Activated T-helper 1 cell treated with Interleukin-2 at 50 U/mL for 16 hours (primary cell): ENCODE results near the gene KCTD8.

Experiments used
- DNase-seq: peaks from one replicate; pipeline ENCODE4 v3.0.0-alpha.2; 2020; ENCODE audit warnings: low read depth

KCTD8 gene

GRCh38 chr4:44448521-44449461 lies at the start of gene KCTD8:
TSS of gene KCTD8 (minus strand) at chr4:44448809.
- no peak for DNase-seq

GRCh38 chr4:44494810-44495701 lies 46.4 kb upstream of the KCTD8 start:
- DNase-seq = no peak

- DNase-seq = no peak
Observed at GRCh38 chr4:44493924-44494323, 45.3 kb upstream of the KCTD8 start.

- no peak for DNase-seq
Observed at GRCh38 chr4:44487341-44487740, 38.7 kb upstream of the KCTD8 start.

GRCh38 chr4:44479731-44480130 lies 31.1 kb upstream of the KCTD8 start:
- no peak for DNase-seq

GRCh38 chr4:44462259-44462658 lies 13.7 kb upstream of the KCTD8 start:
- no peak for DNase-seq

- DNase-seq = no peak
Observed at GRCh38 chr4:44447563-44448504, 775 bp downstream of the KCTD8 start.

- DNase-seq = no peak
Observed at GRCh38 chr4:44446801-44447562, 1.6 kb downstream of the KCTD8 start.

- no peak for DNase-seq
Observed at GRCh38 chr4:44446191-44446590, 2.4 kb downstream of the KCTD8 start.

- DNase-seq = no peak
Observed at GRCh38 chr4:44438687-44439086, 9.9 kb downstream of the KCTD8 start.

- no peak for DNase-seq
Observed at GRCh38 chr4:44434247-44434646, 14.4 kb downstream of the KCTD8 start.

GRCh38 chr4:44425614-44426208 lies 22.9 kb downstream of the KCTD8 start:
- no peak for DNase-seq

GRCh38 chr4:44422912-44423311 lies 25.7 kb downstream of the KCTD8 start:
- DNase-seq = no peak

GRCh38 chr4:44421330-44422065 lies 27.1 kb downstream of the KCTD8 start:
- DNase-seq = no peak

- no peak for DNase-seq
Observed at GRCh38 chr4:44415251-44415650, 33.4 kb downstream of the KCTD8 start.

GRCh38 chr4:44368413-44369167 lies 80.0 kb downstream of the KCTD8 start:
- no peak for DNase-seq

- DNase-seq = no peak
Observed at GRCh38 chr4:44354172-44354571, 94.4 kb downstream of the KCTD8 start.

- DNase-seq = no peak
Observed at GRCh38 chr4:44351069-44351468, 97.5 kb downstream of the KCTD8 start.

- no peak for DNase-seq
Observed at GRCh38 chr4:44342800-44343199, 105.8 kb downstream of the KCTD8 start.
